HEK293 (cell line): ENCODE data around the gene HOXB1.
A peak's percentile ranks its signal among the peaks of the same experiment; 100 is the strongest.

Source experiments
- HOXD13 ChIP-seq: sonication (generic); formaldehyde crosslinking; IDR thresholded peaks from 2 replicates; pipeline ENCODE4 v1.8.0; 2022; ENCODE audit warnings: missing genetic modification reagents, borderline replicate concordance
- IKZF3 ChIP-seq: fragments of 450-650 bp; IDR thresholded peaks from 2 replicates; pipeline ENCODE4 v1.5.0; 2018; ENCODE audit warnings: missing biosample characterization, mild to moderate bottlenecking, missing genetic modification characterization, moderate library complexity
- KLF9 ChIP-seq: fragments of 450-650 bp; formaldehyde crosslinking; IDR thresholded peaks from 2 replicates; pipeline ENCODE4 v1.5.1; 2016; ENCODE audit warnings: missing biosample characterization, missing genetic modification characterization, low read depth
- ZBTB1 ChIP-seq: fragments of 450-650 bp; formaldehyde crosslinking; IDR thresholded peaks from 2 replicates; pipeline ENCODE4 v1.5.1; 2016; ENCODE audit warnings: missing biosample characterization, missing genetic modification characterization
- ZBTB20 ChIP-seq: fragments of 450-650 bp; formaldehyde crosslinking; IDR thresholded peaks from 2 replicates; pipeline ENCODE4 v1.5.1; 2016; ENCODE audit warnings: missing biosample characterization, missing genetic modification characterization
- ZEB2 ChIP-seq: fragments of 450-650 bp; formaldehyde crosslinking; IDR thresholded peaks from 2 replicates; pipeline ENCODE4 v1.5.1; 2016; ENCODE audit warnings: missing biosample characterization, missing genetic modification characterization
- ZNF114 ChIP-seq: fragments of 450-650 bp; formaldehyde crosslinking; IDR thresholded peaks from 2 replicates; pipeline ENCODE4 v1.5.0; 2017; ENCODE audit warnings: missing biosample characterization, missing genetic modification characterization
- ZNF146 ChIP-seq: fragments of 450-650 bp; formaldehyde crosslinking; IDR thresholded peaks from 2 replicates; pipeline ENCODE4 v1.5.1; 2016; ENCODE audit warnings: missing biosample characterization, missing genetic modification characterization
- ZNF169 ChIP-seq: fragments of 450-650 bp; formaldehyde crosslinking; IDR thresholded peaks from 2 replicates; pipeline ENCODE4 v1.5.1; 2016; ENCODE audit warnings: missing biosample characterization, missing genetic modification characterization
- ZNF514 ChIP-seq: fragments of 450-650 bp; formaldehyde crosslinking; IDR thresholded peaks from 2 replicates; pipeline ENCODE4 v1.5.1; 2016; ENCODE audit warnings: missing biosample characterization, missing genetic modification characterization
- ZNF530 ChIP-seq: fragments of 450-650 bp; formaldehyde crosslinking; IDR thresholded peaks from 2 replicates; pipeline ENCODE4 v1.5.1; 2016; ENCODE audit warnings: low read depth, missing biosample characterization, missing genetic modification characterization
- ZNF585B ChIP-seq: fragments of 450-650 bp; formaldehyde crosslinking; IDR thresholded peaks from 2 replicates; pipeline ENCODE4 v1.5.1; 2016; ENCODE audit warnings: missing biosample characterization, missing genetic modification characterization
- ZNF621 ChIP-seq: fragments of 450-650 bp; formaldehyde crosslinking; IDR thresholded peaks from 2 replicates; pipeline ENCODE4 v1.5.1; 2017; ENCODE audit warnings: missing biosample characterization, missing genetic modification characterization
- ZNF76 ChIP-seq: fragments of 450-650 bp; formaldehyde crosslinking; IDR thresholded peaks from 2 replicates; pipeline ENCODE4; 2016; ENCODE audit warnings: low read depth, missing biosample characterization, missing genetic modification characterization, borderline replicate concordance
- ZNF776 ChIP-seq: fragments of 450-650 bp; formaldehyde crosslinking; IDR thresholded peaks from 2 replicates; pipeline ENCODE4 v1.5.0; 2017; ENCODE audit warnings: missing biosample characterization, missing genetic modification characterization, borderline replicate concordance
- TF ChIP-seq, protein P1 (sequence below): sonication (generic); formaldehyde crosslinking; IDR thresholded peaks from 2 replicates; pipeline ENCODE4 v1.8.1; 2022; ENCODE audit warnings: mild to moderate bottlenecking, moderate library complexity, missing genetic modification reagents
- TF ChIP-seq, protein P2 (sequence below): fragments of 450-650 bp; formaldehyde crosslinking; IDR thresholded peaks from 2 replicates; pipeline ENCODE4 v1.5.1; 2016; ENCODE audit warnings: missing biosample characterization, missing genetic modification characterization
- TF ChIP-seq, protein P3 (sequence below): fragments of 450-650 bp; formaldehyde crosslinking; conservative IDR thresholded peaks from 2 replicates; pipeline ENCODE4 v1.5.1; 2016; ENCODE audit warnings: low read depth, missing biosample characterization, missing genetic modification characterization
- TF ChIP-seq, protein P4 (sequence below): fragments of 450-650 bp; formaldehyde crosslinking; IDR thresholded peaks from 2 replicates; pipeline ENCODE4 v1.5.1; 2016; ENCODE audit warnings: missing biosample characterization, missing genetic modification characterization, low read depth
- TF ChIP-seq, protein P5 (sequence below): fragments of 450-650 bp; formaldehyde crosslinking; IDR thresholded peaks from 2 replicates; pipeline ENCODE4 v1.5.1; 2016; ENCODE audit warnings: missing biosample characterization, missing genetic modification characterization
- TF ChIP-seq, protein P6 (sequence below): fragments of 450-650 bp; formaldehyde crosslinking; IDR thresholded peaks from 2 replicates; pipeline ENCODE4 v1.5.1; 2017; ENCODE audit warnings: missing biosample characterization, missing genetic modification characterization
- TF ChIP-seq, protein P7 (sequence below): fragments of 450-650 bp; formaldehyde crosslinking; IDR thresholded peaks from 2 replicates; pipeline ENCODE4 v1.5.1; 2016; ENCODE audit warnings: missing biosample characterization, missing genetic modification characterization

The HOXB1 gene

DNA sequence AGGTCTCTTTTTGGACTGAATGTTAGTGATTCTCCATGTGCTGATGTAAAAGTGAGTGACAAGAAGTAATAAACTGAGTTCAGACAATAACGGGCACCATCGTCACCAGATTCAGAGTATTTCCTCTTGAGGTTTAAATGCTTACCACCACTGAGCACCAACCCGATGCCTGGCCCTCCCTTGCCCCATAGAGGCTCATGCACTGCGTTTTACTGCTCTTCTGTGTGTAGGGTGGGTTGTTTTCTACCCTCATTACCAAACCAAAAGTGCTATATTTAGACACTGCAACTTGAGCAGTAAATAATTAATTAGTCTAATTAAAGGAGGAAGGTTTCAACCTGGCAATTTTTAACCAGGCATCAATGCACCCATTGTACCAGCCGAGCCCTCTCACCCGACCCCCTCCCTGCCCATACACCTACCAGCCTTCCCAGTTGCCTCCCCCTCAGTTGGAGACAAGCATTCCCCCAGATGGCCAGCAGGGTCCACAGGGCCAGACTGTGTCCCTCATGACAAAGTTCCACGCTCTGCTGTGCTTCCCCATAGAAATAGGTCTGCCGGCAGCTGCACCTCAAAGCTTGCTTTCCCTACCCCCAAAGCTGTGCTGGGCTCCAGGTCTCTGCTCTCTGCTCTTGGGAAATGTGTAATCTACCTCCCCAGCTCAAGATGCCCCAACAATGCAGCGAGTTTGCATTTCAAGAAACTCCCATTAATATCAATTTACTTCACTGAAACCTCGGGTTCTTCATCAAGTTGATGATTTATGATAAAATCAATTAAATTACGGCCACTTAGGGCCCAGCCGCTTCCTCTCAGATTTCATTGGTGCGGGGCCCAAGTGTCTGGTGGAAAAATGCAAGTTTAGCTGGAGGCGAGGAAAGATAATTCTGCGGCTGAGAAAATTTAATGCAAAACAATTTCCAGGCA lies 31.3 kb upstream of the HOXB1 start (continued):
- TF ChIP-seq, protein P1, sequence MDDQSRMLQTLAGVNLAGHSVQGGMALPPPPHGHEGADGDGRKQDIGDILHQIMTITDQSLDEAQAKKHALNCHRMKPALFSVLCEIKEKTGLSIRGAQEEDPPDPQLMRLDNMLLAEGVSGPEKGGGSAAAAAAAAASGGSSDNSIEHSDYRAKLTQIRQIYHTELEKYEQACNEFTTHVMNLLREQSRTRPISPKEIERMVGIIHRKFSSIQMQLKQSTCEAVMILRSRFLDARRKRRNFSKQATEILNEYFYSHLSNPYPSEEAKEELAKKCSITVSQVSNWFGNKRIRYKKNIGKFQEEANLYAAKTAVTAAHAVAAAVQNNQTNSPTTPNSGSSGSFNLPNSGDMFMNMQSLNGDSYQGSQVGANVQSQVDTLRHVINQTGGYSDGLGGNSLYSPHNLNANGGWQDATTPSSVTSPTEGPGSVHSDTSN (CRISPR knock-in tag), result no peak
- TF ChIP-seq ZNF114 (tag by site-specific recombination), result no peak
- TF ChIP-seq, protein P2, sequence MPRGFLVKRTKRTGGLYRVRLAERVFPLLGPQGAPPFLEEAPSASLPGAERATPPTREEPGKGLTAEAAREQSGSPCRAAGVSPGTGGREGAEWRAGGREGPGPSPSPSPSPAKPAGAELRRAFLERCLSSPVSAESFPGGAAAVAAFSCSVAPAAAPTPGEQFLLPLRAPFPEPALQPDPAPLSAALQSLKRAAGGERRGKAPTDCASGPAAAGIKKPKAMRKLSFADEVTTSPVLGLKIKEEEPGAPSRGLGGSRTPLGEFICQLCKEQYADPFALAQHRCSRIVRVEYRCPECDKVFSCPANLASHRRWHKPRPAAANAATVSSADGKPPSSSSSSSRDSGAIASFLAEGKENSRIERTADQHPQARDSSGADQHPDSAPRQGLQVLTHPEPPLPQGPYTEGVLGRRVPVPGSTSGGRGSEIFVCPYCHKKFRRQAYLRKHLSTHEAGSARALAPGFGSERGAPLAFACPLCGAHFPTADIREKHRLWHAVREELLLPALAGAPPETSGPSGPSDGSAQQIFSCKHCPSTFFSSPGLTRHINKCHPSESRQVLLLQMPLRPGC (tag by site-specific recombination), result peak; percentile 75
- TF ChIP-seq KLF9 (tag by site-specific recombination), result no peak
- no peak for TF ChIP-seq ZNF169 (tag by site-specific recombination)
- peak; percentile 67; the same call in 1 of the 2 replicates for TF ChIP-seq IKZF3
- TF ChIP-seq ZNF146 (tag by site-specific recombination), result no peak
- no peak for TF ChIP-seq ZNF514
- no peak for TF ChIP-seq ZBTB1 (tag by site-specific recombination)
- TF ChIP-seq, protein P3, sequence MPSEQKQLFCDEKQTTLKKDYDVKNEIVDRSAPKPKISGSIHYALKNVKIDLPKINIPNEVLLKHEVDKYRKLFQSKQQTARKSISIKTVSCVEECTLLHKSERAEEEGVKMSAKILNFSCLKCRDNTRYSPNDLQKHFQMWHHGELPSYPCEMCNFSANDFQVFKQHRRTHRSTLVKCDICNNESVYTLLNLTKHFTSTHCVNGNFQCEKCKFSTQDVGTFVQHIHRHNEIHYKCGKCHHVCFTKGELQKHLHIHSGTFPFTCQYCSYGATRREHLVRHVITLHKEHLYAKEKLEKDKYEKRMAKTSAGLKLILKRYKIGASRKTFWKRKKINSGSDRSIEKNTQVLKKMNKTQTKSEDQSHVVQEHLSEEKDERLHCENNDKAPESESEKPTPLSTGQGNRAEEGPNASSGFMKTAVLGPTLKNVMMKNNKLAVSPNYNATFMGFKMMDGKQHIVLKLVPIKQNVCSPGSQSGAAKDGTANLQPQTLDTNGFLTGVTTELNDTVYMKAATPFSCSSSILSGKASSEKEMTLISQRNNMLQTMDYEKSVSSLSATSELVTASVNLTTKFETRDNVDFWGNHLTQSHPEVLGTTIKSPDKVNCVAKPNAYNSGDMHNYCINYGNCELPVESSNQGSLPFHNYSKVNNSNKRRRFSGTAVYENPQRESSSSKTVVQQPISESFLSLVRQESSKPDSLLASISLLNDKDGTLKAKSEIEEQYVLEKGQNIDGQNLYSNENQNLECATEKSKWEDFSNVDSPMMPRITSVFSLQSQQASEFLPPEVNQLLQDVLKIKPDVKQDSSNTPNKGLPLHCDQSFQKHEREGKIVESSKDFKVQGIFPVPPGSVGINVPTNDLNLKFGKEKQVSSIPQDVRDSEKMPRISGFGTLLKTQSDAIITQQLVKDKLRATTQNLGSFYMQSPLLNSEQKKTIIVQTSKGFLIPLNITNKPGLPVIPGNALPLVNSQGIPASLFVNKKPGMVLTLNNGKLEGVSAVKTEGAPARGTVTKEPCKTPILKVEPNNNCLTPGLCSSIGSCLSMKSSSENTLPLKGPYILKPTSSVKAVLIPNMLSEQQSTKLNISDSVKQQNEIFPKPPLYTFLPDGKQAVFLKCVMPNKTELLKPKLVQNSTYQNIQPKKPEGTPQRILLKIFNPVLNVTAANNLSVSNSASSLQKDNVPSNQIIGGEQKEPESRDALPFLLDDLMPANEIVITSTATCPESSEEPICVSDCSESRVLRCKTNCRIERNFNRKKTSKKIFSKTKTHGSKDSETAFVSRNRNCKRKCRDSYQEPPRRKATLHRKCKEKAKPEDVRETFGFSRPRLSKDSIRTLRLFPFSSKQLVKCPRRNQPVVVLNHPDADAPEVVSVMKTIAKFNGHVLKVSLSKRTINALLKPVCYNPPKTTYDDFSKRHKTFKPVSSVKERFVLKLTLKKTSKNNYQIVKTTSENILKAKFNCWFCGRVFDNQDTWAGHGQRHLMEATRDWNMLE (tag by site-specific recombination), result 0 out of 2 replicates have a peak, but pooled peaks have one; percentile 27
- no peak for TF ChIP-seq ZNF776 (tag by site-specific recombination)
- no peak for TF ChIP-seq ZNF585B (tag by site-specific recombination)
- TF ChIP-seq, protein P4, sequence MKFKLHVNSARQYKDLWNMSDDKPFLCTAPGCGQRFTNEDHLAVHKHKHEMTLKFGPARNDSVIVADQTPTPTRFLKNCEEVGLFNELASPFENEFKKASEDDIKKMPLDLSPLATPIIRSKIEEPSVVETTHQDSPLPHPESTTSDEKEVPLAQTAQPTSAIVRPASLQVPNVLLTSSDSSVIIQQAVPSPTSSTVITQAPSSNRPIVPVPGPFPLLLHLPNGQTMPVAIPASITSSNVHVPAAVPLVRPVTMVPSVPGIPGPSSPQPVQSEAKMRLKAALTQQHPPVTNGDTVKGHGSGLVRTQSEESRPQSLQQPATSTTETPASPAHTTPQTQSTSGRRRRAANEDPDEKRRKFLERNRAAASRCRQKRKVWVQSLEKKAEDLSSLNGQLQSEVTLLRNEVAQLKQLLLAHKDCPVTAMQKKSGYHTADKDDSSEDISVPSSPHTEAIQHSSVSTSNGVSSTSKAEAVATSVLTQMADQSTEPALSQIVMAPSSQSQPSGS, result no peak
- TF ChIP-seq, protein P5, sequence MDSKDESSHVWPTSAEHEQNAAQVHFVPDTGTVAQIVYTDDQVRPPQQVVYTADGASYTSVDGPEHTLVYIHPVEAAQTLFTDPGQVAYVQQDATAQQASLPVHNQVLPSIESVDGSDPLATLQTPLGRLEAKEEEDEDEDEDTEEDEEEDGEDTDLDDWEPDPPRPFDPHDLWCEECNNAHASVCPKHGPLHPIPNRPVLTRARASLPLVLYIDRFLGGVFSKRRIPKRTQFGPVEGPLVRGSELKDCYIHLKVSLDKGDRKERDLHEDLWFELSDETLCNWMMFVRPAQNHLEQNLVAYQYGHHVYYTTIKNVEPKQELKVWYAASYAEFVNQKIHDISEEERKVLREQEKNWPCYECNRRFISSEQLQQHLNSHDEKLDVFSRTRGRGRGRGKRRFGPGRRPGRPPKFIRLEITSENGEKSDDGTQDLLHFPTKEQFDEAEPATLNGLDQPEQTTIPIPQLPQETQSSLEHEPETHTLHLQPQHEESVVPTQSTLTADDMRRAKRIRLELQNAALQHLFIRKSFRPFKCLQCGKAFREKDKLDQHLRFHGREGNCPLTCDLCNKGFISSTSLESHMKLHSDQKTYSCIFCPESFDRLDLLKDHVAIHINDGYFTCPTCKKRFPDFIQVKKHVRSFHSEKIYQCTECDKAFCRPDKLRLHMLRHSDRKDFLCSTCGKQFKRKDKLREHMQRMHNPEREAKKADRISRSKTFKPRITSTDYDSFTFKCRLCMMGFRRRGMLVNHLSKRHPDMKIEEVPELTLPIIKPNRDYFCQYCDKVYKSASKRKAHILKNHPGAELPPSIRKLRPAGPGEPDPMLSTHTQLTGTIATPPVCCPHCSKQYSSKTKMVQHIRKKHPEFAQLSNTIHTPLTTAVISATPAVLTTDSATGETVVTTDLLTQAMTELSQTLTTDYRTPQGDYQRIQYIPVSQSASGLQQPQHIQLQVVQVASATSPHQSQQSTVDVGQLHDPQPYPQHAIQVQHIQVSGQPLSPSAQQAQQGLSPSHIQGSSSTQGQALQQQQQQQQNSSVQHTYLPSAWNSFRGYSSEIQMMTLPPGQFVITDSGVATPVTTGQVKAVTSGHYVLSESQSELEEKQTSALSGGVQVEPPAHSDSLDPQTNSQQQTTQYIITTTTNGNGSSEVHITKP (tag by site-specific recombination), result 0 out of 2 replicates have a peak, but pooled peaks have one; percentile 33
- TF ChIP-seq, protein P6, sequence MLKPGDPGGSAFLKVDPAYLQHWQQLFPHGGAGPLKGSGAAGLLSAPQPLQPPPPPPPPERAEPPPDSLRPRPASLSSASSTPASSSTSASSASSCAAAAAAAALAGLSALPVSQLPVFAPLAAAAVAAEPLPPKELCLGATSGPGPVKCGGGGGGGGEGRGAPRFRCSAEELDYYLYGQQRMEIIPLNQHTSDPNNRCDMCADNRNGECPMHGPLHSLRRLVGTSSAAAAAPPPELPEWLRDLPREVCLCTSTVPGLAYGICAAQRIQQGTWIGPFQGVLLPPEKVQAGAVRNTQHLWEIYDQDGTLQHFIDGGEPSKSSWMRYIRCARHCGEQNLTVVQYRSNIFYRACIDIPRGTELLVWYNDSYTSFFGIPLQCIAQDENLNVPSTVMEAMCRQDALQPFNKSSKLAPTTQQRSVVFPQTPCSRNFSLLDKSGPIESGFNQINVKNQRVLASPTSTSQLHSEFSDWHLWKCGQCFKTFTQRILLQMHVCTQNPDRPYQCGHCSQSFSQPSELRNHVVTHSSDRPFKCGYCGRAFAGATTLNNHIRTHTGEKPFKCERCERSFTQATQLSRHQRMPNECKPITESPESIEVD, result peak; percentile 97
- TF ChIP-seq ZNF621 (tag by site-specific recombination), result no peak
- no peak for TF ChIP-seq HOXD13 (CRISPR knock-in tag)
- no peak for TF ChIP-seq ZNF530 (tag by site-specific recombination)
- no peak for TF ChIP-seq ZNF76 (tag by site-specific recombination)
- TF ChIP-seq ZBTB20 (tag by site-specific recombination), result no peak
- TF ChIP-seq, protein P7, sequence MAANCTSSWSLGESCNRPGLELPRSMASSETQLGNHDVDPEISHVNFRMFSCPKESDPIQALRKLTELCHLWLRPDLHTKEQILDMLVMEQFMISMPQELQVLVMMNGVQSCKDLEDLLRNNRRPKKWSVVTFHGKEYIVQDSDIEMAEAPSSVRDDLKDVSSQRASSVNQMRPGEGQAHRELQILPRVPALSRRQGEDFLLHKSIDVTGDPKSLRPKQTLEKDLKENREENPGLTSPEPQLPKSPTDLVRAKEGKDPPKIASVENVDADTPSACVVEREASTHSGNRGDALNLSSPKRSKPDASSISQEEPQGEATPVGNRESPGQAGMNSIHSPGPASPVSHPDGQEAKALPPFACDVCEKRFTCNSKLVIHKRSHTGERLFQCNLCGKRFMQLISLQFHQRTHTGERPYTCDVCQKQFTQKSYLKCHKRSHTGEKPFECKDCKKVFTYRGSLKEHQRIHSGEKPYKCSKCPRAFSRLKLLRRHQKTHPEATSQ (tag by site-specific recombination), result no peak
- peak; percentile 92 for TF ChIP-seq ZEB2 (tag by site-specific recombination)
